ENCODE data around the gene CYP2F1. TPM values are rescaled to one million over a fixed set of nuclear protein-coding genes. Genes with fewer than 3 reads are reported as not detected.

The CYP2F1 gene
- total and polyA plus RNA-seq, 9 of the 15 experiments (the other 6 are each of a cell fraction or from before 2014, with no cell fraction given) = 0.03 to 0.77 (median 0.18) TPM; not detected in 1

- H3K27ac ChIP-seq (ENCODE audit: extremely low read depth, low read depth, low read length) = no peak overlapping the region
- no peaks in the 10 kb centered on the region for H3K36me3 ChIP-seq (ENCODE audit: control insufficient read depth, insufficient read depth, low read length)
- in situ Hi-C loops (cut with MboI) = no loop called here
- H3K4me3 ChIP-seq = no peak overlapping the region
- no peaks in the 10 kb centered on the region for H3K79me2 ChIP-seq (ENCODE audit: control insufficient read depth, insufficient read depth, low read length)
- DNase-seq (ENCODE audit: extremely low read depth in 1 of 4, low spot score in 3 of 4) (peak; percentile 48 to 71 (median 66)), ATAC-seq (peak; percentile 93), FAIRE-seq (peak; percentile 83)
- no peaks in the 10 kb centered on the region for H3K9me1 ChIP-seq (ENCODE audit: control insufficient read depth, insufficient read depth, low read length)
- peaks cover 2 to 11% of the 10 kb centered on the region in 2 experiments; a peak in 1 of 5 replicates for H3K27me3 ChIP-seq (ENCODE audit: control insufficient read depth in 2 of 2, insufficient read depth in 2 of 2, low read length in 2 of 2)
- H2AFZ ChIP-seq (ENCODE audit: low read depth, low read length) = peak overlapping the region; percentile 56
- no peaks in the 10 kb centered on the region for H3K4me1 ChIP-seq (replicated peaks in 1 of 2; ENCODE audit: control insufficient read depth in 2 of 2, insufficient read depth in 2 of 2, low read length in 2 of 2)
- no peak overlapping the region for H3K9ac ChIP-seq (ENCODE audit: insufficient read depth in 1 of 2, low read depth in 2 of 2, low read length in 2 of 2)
- 0 out of 2 replicates have a peak, but pooled peaks cover 4% of the 10 kb centered on the region for H4K20me1 ChIP-seq (replicated peaks; ENCODE audit: control insufficient read depth, insufficient read depth, low read length)
- ChIA-PET POLR2A (interaction anchor here (1.3 to 1.4 kb wide), 2 partner anchors 9 to 10 kb away, joined by 3 to 6 read pairs; no protein-coding TSS in a partner anchor), CTCF (ENCODE audit: low intra/inter-chr PET ratio) (no interaction called here)
- 36% methylated on average over 7 of the region's 7 CpGs for WGBS (ENCODE audit: insufficient coverage, low coverage, missing lambda C conversion rate)
- intact Hi-C loops (cut with micrococcal nuclease) = no loop called here
- H3K9me3 ChIP-seq (replicated peaks; ENCODE audit: control insufficient read depth, insufficient read depth, low read depth, low read length) = no peaks in the 10 kb centered on the region
- BruUV-seq (replicated peaks) = no TSS peak
- H3K4me2 ChIP-seq (ENCODE audit: insufficient read depth, low read length) = peak overlapping the region; percentile 42; the same call in 1 of the 2 replicates
- TF ChIP-seq CBX2 (IDR thresholded peaks at IDR 0.05; ENCODE audit: insufficient read depth, low read length, poor library complexity, severe bottlenecking) (no peak), ZBTB12 (CRISPR knock-in tag; IDR thresholded peaks at IDR 0.05) (peak; percentile 24; the same call in 1 of the 2 replicates), FOS (IDR thresholded peaks at IDR 0.05; ENCODE audit: extremely low read depth, insufficient read length) (peak; percentile 78), CXXC5 (CRISPR knock-in tag; IDR thresholded peaks at IDR 0.05) (peak; percentile 83), ZNF143 (CRISPR knock-in tag; IDR thresholded peaks at IDR 0.05) (peak; percentile 84), HCFC1 (IDR thresholded peaks at IDR 0.05; ENCODE audit: low read depth, low read length) (peak; percentile 91), TGIF2 (CRISPR knock-in tag; IDR thresholded peaks at IDR 0.05) (no peak), NRF1 (conservative IDR thresholded peaks at IDR 0.05 in 1 of 2, IDR thresholded peaks at IDR 0.05 in 1 of 2) (peak; percentile 44 to 63; a peak in 3 of 4 replicates), SIX5 (IDR thresholded peaks at IDR 0.05; ENCODE audit: borderline replicate concordance in 1 of 2, insufficient read depth in 1 of 2, low read depth in 1 of 2, low read length in 2 of 2) (peak; percentile 71 to 84), ATF1 (CRISPR knock-in tag; IDR thresholded peaks at IDR 0.05) (no peak), ATF1 (tag; IDR thresholded peaks at IDR 0.05) (peak; percentile 94), CBFB (CRISPR knock-in tag; IDR thresholded peaks at IDR 0.05) (no peak), NFYB (IDR thresholded peaks at IDR 0.05; ENCODE audit: extremely low read depth, insufficient read length) (peak; percentile 92), CREM (IDR thresholded peaks at IDR 0.05; ENCODE audit: low read depth) (peak; percentile 88), ELF2 (CRISPR knock-in tag; IDR thresholded peaks at IDR 0.05) (no peak), CREB1 (IDR thresholded peaks at IDR 0.05) (peak; percentile 72), CREB1 (CRISPR knock-in tag; IDR thresholded peaks at IDR 0.05) (peak; percentile 68), YY1 (IDR thresholded peaks at IDR 0.05; ENCODE audit: borderline replicate concordance in 1 of 3, control insufficient read depth in 1 of 3, extremely low read depth in 1 of 3, insufficient read depth in 3 of 3, insufficient read length in 1 of 3, insufficient replicate concordance in 2 of 3, low read depth in 1 of 3, low read length in 2 of 3) (peak in 1 of 3 experiments; percentile 78), TSC22D4 (tag; IDR thresholded peaks at IDR 0.05) (no peak), RBM25 (IDR thresholded peaks at IDR 0.05; ENCODE audit: low read depth, low read length, severe bottlenecking) (peak; percentile 52), SRSF7 (optimal IDR thresholded peaks at IDR 0.05; ENCODE audit: low read depth, low read length) (no peak), MBD2 (IDR thresholded peaks at IDR 0.05; ENCODE audit: borderline replicate concordance, low read depth) (peak; percentile 73; the same call in 1 of the 2 replicates), ZNF696 (CRISPR knock-in tag; conservative IDR thresholded peaks at IDR 0.05) (no peak)
These were observed 49.2 kb upstream of the CYP2F1 start for GRCh38 chr19:41064974-41065569.
